SU-DHL-6 (cell line): ENCODE data around the gene FNTB.

Experiments
- H2AFZ ChIP-seq: fragments of 200-600 bp; sonication (generic); 2 replicates; pipeline ENCODE4 v1.6.1; 2014; ENCODE audit warnings: low read depth, mild to moderate bottlenecking, moderate library complexity, mixed read lengths, antibody characterized with exemption, low read length; ENCODE audit not compliant: severe bottlenecking
- H3F3A ChIP-seq: fragments of 200-600 bp; shearing (Covaris generic); 2 replicates; pipeline ENCODE4 v1.6.0; 2016; ENCODE audit warnings: antibody characterized with exemption, mild to moderate bottlenecking; ENCODE audit not compliant: insufficient read depth
- H3K27ac ChIP-seq: fragments of 200-600 bp; sonication (generic); 2 replicates; pipeline ENCODE4 v1.5.1; 2016; ENCODE audit warnings: low read depth, mild to moderate bottlenecking, low read length, moderate library complexity, mixed read lengths
- H3K27me3 ChIP-seq: fragments of 200-600 bp; sonication (generic), shearing (Covaris generic); 2 replicates; pipeline ENCODE4 v1.6.0; 2014; ENCODE audit warnings: mild to moderate bottlenecking, low read length
- H3K36me3 ChIP-seq: fragments of 200-600 bp; sonication (generic); 2 replicates; pipeline ENCODE4 v1.6.1; 2014; ENCODE audit warnings: mild to moderate bottlenecking, low read length, mixed read lengths
- H3K4me2 ChIP-seq: fragments of 300-600, 200-600 bp; shearing (Covaris generic), sonication (generic); 2 replicates; pipeline ENCODE4 v1.6.0; 2014; ENCODE audit warnings: low read length, low read depth, mild to moderate bottlenecking; ENCODE audit not compliant: poor library complexity, severe bottlenecking
- H3K4me3 ChIP-seq: fragments of 200-600 bp; sonication (generic); 2 replicates; pipeline ENCODE4 v1.5.1; 2014; ENCODE audit warnings: antibody characterized with exemption, low read length, mild to moderate bottlenecking, mixed read lengths; ENCODE audit not compliant: insufficient read depth, poor library complexity, severe bottlenecking
- H3K79me2 ChIP-seq: fragments of 200-600 bp; sonication (generic); 2 replicates; pipeline ENCODE4 v1.6.1; 2014; ENCODE audit warnings: mild to moderate bottlenecking, low read length, moderate library complexity; ENCODE audit not compliant: insufficient read depth
- H3K9ac ChIP-seq: fragments of 200-600 bp; sonication (generic); 2 replicates; pipeline ENCODE4 v1.7.0; 2014; ENCODE audit warnings: mild to moderate bottlenecking, low read length
- H3K9me2 ChIP-seq: fragments of 200-600 bp; sonication (generic); replicated peaks from 2 replicates; pipeline ENCODE4 v1.6.1; 2014; ENCODE audit warnings: low read length; ENCODE audit not compliant: insufficient read depth
- H3K9me3 ChIP-seq: fragments of 200-600 bp; sonication (generic); 2 replicates; pipeline ENCODE4 v1.6.1; 2014; ENCODE audit warnings: low read length, mixed read lengths; ENCODE audit not compliant: insufficient read depth
- H4K20me1 ChIP-seq: fragments of 200-600 bp; sonication (generic); 2 replicates; pipeline ENCODE4 v1.6.1; 2014; ENCODE audit warnings: low read depth, mild to moderate bottlenecking, antibody characterized with exemption, low read length, moderate library complexity, mixed read lengths
- CTCF ChIP-seq: fragments of 200-600 bp; sonication (generic); IDR thresholded peaks from one replicate; pipeline ENCODE4 v1.5.1; 2017; ENCODE audit warnings: antibody characterized with exemption, mild to moderate bottlenecking, low read length, moderate library complexity; ENCODE audit not compliant: insufficient read depth, poor library complexity, severe bottlenecking
- EZH2phosphoT487 ChIP-seq: fragments of 200-600 bp; sonication (generic), shearing (Covaris generic); conservative IDR thresholded peaks from 2 replicates; pipeline ENCODE4 v1.6.1; 2018; ENCODE audit warnings: mild to moderate bottlenecking, antibody characterized with exemption, low read length, moderate library complexity, mixed read lengths

Gene FNTB

GRCh38 chr14:65074449-65075150 lies 87.9 kb downstream of the FNTB start:
- no peak for TF ChIP-seq CTCF
- no peak for TF ChIP-seq EZH2phosphoT487
- Histone ChIP-seq H3K27ac (no peak overlapping the region), H3F3A (no peaks in the 10 kb centered on the region), H3K4me2 (no peak overlapping the region), H3K36me3 (no peaks in the 10 kb centered on the region), H3K27me3 (no peaks in the 10 kb centered on the region), H3K9me3 (no peaks in the 10 kb centered on the region), H3K4me3 (no peak overlapping the region), H3K79me2 (no peaks in the 10 kb centered on the region), H3K9ac (no peak overlapping the region), H2AFZ (no peak overlapping the region), H4K20me1 (no peaks in the 10 kb centered on the region), H3K9me2 (no peaks in the 10 kb centered on the region)

GRCh38 chr14:65075628-65076325 lies 89.1 kb downstream of the FNTB start:
- H3K79me2 ChIP-seq: no peaks in the 10 kb centered on the region
- H3K36me3 ChIP-seq: no peaks in the 10 kb centered on the region
- H3K4me3 ChIP-seq: no peak overlapping the region
- TF ChIP-seq CTCF: no peak
- no peak for TF ChIP-seq EZH2phosphoT487
- no peak overlapping the region for H3K4me2 ChIP-seq
- H3F3A ChIP-seq: no peaks in the 10 kb centered on the region
- no peak overlapping the region for H3K27ac ChIP-seq
- no peak overlapping the region for H2AFZ ChIP-seq
- no peak overlapping the region for H3K9ac ChIP-seq
- H4K20me1 ChIP-seq: no peaks in the 10 kb centered on the region
- H3K27me3 ChIP-seq: no peaks in the 10 kb centered on the region
- H3K9me2 ChIP-seq: no peaks in the 10 kb centered on the region
- no peaks in the 10 kb centered on the region for H3K9me3 ChIP-seq

- Histone ChIP-seq H2AFZ (no peak overlapping the region), H3K4me3 (no peak overlapping the region), H3K79me2 (no peaks in the 10 kb centered on the region; the same call in 1 of the 2 replicates), H3F3A (no peaks in the 10 kb centered on the region), H3K9ac (no peak overlapping the region), H3K27me3 (no peaks in the 10 kb centered on the region), H3K36me3 (no peaks in the 10 kb centered on the region), H3K9me2 (no peaks in the 10 kb centered on the region), H3K9me3 (no peaks in the 10 kb centered on the region), H4K20me1 (no peaks in the 10 kb centered on the region), H3K4me2 (no peak overlapping the region), H3K27ac (no peak overlapping the region)
- TF ChIP-seq CTCF (no peak), EZH2phosphoT487 (no peak)
Observed at GRCh38 chr14:65077318-65077717, 90.6 kb downstream of the FNTB start.
